B cell (primary cell): ENCODE data around the gene SLC37A1. TPM values are rescaled to one million over a fixed set of nuclear protein-coding genes. Genes with fewer than 3 reads are reported as not detected.
A peak's percentile ranks its signal among the peaks of the same experiment; 100 is the strongest.

ENCODE experiments used
- ATAC-seq: fragments of 200-7000 bp; cut with Tn5 transposase; one replicate; pipeline ENCODE4 v1.10.0; 2021; ENCODE audit warnings: low read depth, mild to moderate bottlenecking, moderate number of reproducible peaks, moderate library complexity
- CTCF ChIA-PET: fragments of 350-600 bp; sonication (Branson Sonifier 250); formaldehyde crosslinking; loops from one replicate; lab custom pipeline; 2021; ENCODE audit warnings: antibody characterized with exemption, inconsistent platforms; lab: Charles Lee
- POLR2A ChIA-PET: fragments of 350-600 bp; sonication (Branson Sonifier 250); formaldehyde crosslinking; loops from one replicate; lab custom pipeline; 2021; ENCODE audit warnings: antibody characterized with exemption; lab: Charles Lee
- DNase-seq: peaks from one replicate; pipeline ENCODE4 v3.0.0; 2013
- H2AFZ ChIP-seq: 2 replicates; pipeline ENCODE4 v1.6.1; 2012; ENCODE audit warnings: mild to moderate bottlenecking, low read depth, low read length; ENCODE audit not compliant: insufficient read depth, poor library complexity, severe bottlenecking
- H3K27ac ChIP-seq, 2 donors: 1 replicate in 1 of 2; 2 replicates in 1 of 2; pipeline ENCODE4 v1.5.1; 2012 to 2013; ENCODE audit warnings: low read length in 2 of 2, mild to moderate bottlenecking in 2 of 2, moderate library complexity in 1 of 2
- H3K27me3 ChIP-seq, 4 experiments: fragments of 200-600 bp in 1 of 4; sonication (generic) in 1 of 4; replicated peaks in 1 of 4; 1 replicate in 2 of 4; 2 replicates in 2 of 4; pipeline versions ENCODE4 v1.6.1 to v1.7.0; 2013 to 2016; ENCODE audit warnings: low read length in 3 of 4, mild to moderate bottlenecking in 2 of 4, mixed read lengths in 1 of 4, moderate library complexity in 1 of 4; ENCODE audit not compliant: insufficient read depth in 4 of 4, control insufficient read depth in 3 of 4; ENCODE audit errors: control extremely low read depth in 1 of 4
- H3K36me3 ChIP-seq, 2 experiments: replicated peaks in 1 of 2; 1 replicate in 1 of 2; 2 replicates in 1 of 2; pipeline versions ENCODE4 v1.6.1 to v1.7.1; 2013; ENCODE audit warnings: low read length in 1 of 2; ENCODE audit not compliant: insufficient read depth in 2 of 2, control insufficient read depth in 1 of 2; ENCODE audit errors: control extremely low read depth in 1 of 2, extremely low read depth in 1 of 2
- H3K4me1 ChIP-seq, 2 donors: fragments of 200-600 bp in 1 of 2; sonication (generic) in 1 of 2; 1 replicate in 1 of 2; 2 replicates in 1 of 2; pipeline versions ENCODE4 v1.5.1 to v1.6.1; 2013 to 2017; ENCODE audit warnings: low read length in 2 of 2; ENCODE audit not compliant: control insufficient read depth in 2 of 2, insufficient read depth in 2 of 2
- H3K4me2 ChIP-seq: replicated peaks from 2 replicates; pipeline ENCODE3; 2012; ENCODE audit warnings: mild to moderate bottlenecking, low read depth, low read length; ENCODE audit not compliant: poor library complexity, severe bottlenecking
- H3K4me3 ChIP-seq, 5 experiments: fragments of 200-600 bp in 1 of 5; sonication (generic) in 1 of 5; 1 replicate in 3 of 5; 2 replicates in 2 of 5; pipeline versions ENCODE4 v1.5.1 to v1.7.0; 2011 to 2016; ENCODE audit warnings: low read length in 4 of 5, mild to moderate bottlenecking in 4 of 5, low read depth in 2 of 5, control low read depth in 1 of 5, moderate library complexity in 1 of 5; ENCODE audit not compliant: insufficient read depth in 1 of 5; ENCODE audit errors: control extremely low read depth in 1 of 5, extremely low read depth in 1 of 5
- H3K79me2 ChIP-seq: fragments of 200-600 bp; sonication (generic); one replicate; pipeline ENCODE4 v1.6.0; 2016; ENCODE audit warnings: low read length; ENCODE audit not compliant: control insufficient read depth, insufficient read depth
- H3K9ac ChIP-seq: fragments of 200-600 bp; sonication (generic); 2 replicates; pipeline ENCODE4 v1.6.1; 2017; ENCODE audit warnings: mild to moderate bottlenecking, low read length, moderate library complexity
- H3K9me3 ChIP-seq, 3 donors: one replicate each; pipeline versions ENCODE4 v1.6.1 to v1.7.1; 2013; ENCODE audit warnings: low read length in 2 of 3; ENCODE audit not compliant: control insufficient read depth in 2 of 3, insufficient read depth in 1 of 3; ENCODE audit errors: control extremely low read depth in 1 of 3
- H4K20me1 ChIP-seq: 2 replicates; pipeline ENCODE4 v1.6.0; 2012; ENCODE audit warnings: mild to moderate bottlenecking, low read length; ENCODE audit not compliant: insufficient read depth, control insufficient read depth, poor library complexity, severe bottlenecking
- H3K27ac Mint-ChIP-seq: one replicate; pipeline ENCODE4 v1.8.0; 2021; ENCODE audit warnings: mixed read lengths
- H3K27me3 Mint-ChIP-seq: one replicate; pipeline ENCODE4 v1.8.0; 2021; ENCODE audit warnings: mixed read lengths
- H3K4me1 Mint-ChIP-seq: one replicate; pipeline ENCODE4 v1.8.0; 2021; ENCODE audit warnings: mixed read lengths
- H3K4me3 Mint-ChIP-seq: one replicate; pipeline ENCODE4 v1.8.0; 2021; ENCODE audit warnings: mixed read lengths
- H3K9me3 Mint-ChIP-seq: one replicate; pipeline ENCODE4 v1.8.0; 2022; ENCODE audit warnings: mixed read lengths; ENCODE audit not compliant: insufficient read depth
- EZH2 ChIP-seq: IDR thresholded peaks from 2 replicates; pipeline ENCODE4 v1.6.1; 2012; ENCODE audit warnings: borderline replicate concordance, low read depth, mild to moderate bottlenecking, moderate library complexity, low read length; ENCODE audit not compliant: insufficient read depth, poor library complexity, severe bottlenecking
- WGBS: methylation state at CpG from one replicate; pipeline ENCODE4 v1.1.5; 2013; ENCODE audit warnings: missing lambda C conversion rate; ENCODE audit not compliant: insufficient coverage; 5-methylcytosine and 5-hydroxymethylcytosine counted together
- intact Hi-C: fragments of 100-400 bp; cut with micrococcal nuclease; formaldehyde crosslinking; loops from one replicate; pipeline ENCODE4 v1.10.0; 2022
- polyA plus RNA-seq: library from polyadenylated mRNA; depleted of rRNA; stranded (reverse); fragments of >200 nt; gene quantifications from 2 replicates; pipeline ENCODE4 v1.2.3, GENCODE V29; 2012
- total RNA-seq, 2 donors: library from RNA; stranded (reverse); fragments of 120-200 nt in 1 of 2; gene quantifications; 1 replicate in 1 of 2; 2 replicates in 1 of 2; pipeline versions ENCODE4 v1.2.3 to v1.2.4, GENCODE V29; 2013 to 2022
- TF ChIP-seq, protein P1 (sequence below): fragments of 200-600 bp; IDR thresholded peaks from one replicate; pipeline ENCODE4 v1.8.0; 2022; ENCODE audit warnings: antibody characterized with exemption, mild to moderate bottlenecking

Gene SLC37A1
- total and polyA plus RNA-seq, 2 donors (not counting 1 experiment from before 2014, with no cell fraction given) = 38.1 to 60.2 TPM

DNA sequence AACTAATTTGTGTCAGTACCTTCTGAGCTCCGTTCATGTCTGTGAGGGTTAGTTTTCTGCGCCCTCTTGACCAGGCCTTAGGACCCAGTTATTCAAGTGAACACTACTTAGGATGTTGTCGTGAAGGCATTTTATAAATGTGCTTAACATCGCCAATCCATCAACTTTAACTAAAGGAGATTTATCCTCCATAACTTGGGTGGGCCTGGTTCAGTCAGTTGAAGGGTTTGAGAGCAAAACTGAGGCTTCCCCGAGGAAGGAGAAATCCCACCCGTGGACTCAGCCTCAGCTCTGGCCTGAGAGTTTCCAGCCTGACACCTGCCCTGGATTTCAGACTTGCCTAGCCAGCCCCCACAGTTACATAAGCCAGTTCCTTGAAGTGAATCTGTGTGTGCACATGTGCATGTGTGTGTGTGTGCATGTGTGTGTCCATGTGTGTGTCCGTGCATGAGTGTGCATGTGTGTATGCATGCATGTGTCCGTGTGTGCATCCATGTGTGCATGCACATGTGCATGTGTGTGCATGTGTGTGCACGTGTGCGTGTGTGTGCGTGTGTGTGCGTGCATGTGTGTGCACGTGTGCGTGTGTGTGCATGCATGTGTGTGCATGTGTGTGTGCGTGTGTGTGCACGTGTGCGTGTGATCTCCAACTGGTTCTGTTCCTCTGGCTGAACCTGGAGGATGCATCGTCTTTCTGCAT is 77.7 kb downstream of the SLC37A1 start:
- Histone ChIP-seq H3K4me3 (peak overlapping the region in 1 of 5 experiments; percentile 22), H3K9ac (no peak overlapping the region), H3K27ac (no peak overlapping the region), H3K27me3 (peaks cover 0 to 12% (median 0%) of the 10 kb centered on the region in 4 experiments), H3K79me2 (no peaks in the 10 kb centered on the region), H2AFZ (peak overlapping the region; percentile 64), H3K36me3 (no peaks in the 10 kb centered on the region), H3K4me2 (peak overlapping the region; percentile 53), H4K20me1 (no peaks in the 10 kb centered on the region), H3K9me3 (no peaks in the 10 kb centered on the region), H3K4me1 (peaks cover 10 to 17% of the 10 kb centered on the region in 2 donors)
- DNase-seq (no peak), ATAC-seq (no peak)
- peaks cover 14% of the 10 kb centered on the region for H3K4me1 Mint-ChIP-seq
- CTCF ChIA-PET = interaction anchor here (4.9 kb wide), 1 partner anchor 226 kb away, joined by 74 read pairs; no protein-coding TSS in a partner anchor
- no peak overlapping the region for H3K27ac Mint-ChIP-seq
- intact Hi-C loops = loop anchor here (5.0 to 10.0 kb wide), 4 partner anchors 63 to 333 kb away; partner anchors contain the start of genes ERVH48-1 and PDE9A
- peak overlapping the region; percentile 37 for H3K4me3 Mint-ChIP-seq
- 74% methylated on average over 7 of the region's 18 CpGs for WGBS
- H3K9me3 Mint-ChIP-seq = no peaks in the 10 kb centered on the region
- TF ChIP-seq, protein P1, sequence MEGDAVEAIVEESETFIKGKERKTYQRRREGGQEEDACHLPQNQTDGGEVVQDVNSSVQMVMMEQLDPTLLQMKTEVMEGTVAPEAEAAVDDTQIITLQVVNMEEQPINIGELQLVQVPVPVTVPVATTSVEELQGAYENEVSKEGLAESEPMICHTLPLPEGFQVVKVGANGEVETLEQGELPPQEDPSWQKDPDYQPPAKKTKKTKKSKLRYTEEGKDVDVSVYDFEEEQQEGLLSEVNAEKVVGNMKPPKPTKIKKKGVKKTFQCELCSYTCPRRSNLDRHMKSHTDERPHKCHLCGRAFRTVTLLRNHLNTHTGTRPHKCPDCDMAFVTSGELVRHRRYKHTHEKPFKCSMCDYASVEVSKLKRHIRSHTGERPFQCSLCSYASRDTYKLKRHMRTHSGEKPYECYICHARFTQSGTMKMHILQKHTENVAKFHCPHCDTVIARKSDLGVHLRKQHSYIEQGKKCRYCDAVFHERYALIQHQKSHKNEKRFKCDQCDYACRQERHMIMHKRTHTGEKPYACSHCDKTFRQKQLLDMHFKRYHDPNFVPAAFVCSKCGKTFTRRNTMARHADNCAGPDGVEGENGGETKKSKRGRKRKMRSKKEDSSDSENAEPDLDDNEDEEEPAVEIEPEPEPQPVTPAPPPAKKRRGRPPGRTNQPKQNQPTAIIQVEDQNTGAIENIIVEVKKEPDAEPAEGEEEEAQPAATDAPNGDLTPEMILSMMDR = no peak
- TF ChIP-seq EZH2 = no peak
- POLR2A ChIA-PET = no interaction called here
- H3K27me3 Mint-ChIP-seq = peaks cover 11% of the 10 kb centered on the region
